ENCODE data around the gene KRTAP10-2. TPM values are rescaled to one million over a fixed set of nuclear protein-coding genes. Genes with fewer than 3 reads are reported as not detected.

KRTAP10-2 gene
- total RNA-seq, 1 experiment from 2014 or later: not detected

DNA sequence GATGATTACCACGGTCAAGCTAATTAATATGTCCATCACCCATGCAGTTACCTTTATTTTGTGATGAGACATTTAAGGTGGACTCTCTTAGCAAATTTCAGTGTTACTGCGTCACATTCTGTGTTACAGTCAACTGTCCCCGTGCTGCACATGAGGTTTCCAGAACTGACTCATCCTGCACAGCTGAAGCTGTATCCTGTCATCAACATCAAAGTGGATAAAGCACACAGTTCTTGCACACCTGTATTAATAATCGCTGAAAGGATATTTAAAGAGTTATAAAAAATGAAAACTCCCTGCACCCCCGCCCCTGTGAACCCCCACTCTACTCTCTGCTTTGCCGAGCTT is 32.5 kb upstream of the KRTAP10-2 start:
- no peak overlapping the region for H3K4me3 ChIP-seq (replicated peaks in 1 of 2; ENCODE audit: low read depth in 1 of 2, low read length in 2 of 2)
- TF ChIP-seq CEBPB (IDR thresholded peaks at IDR 0.05; ENCODE audit: low read depth): no peak
- no peak for TF ChIP-seq SIN3A (IDR thresholded peaks at IDR 0.05; ENCODE audit: low read depth)
- no peak for TF ChIP-seq FOSL1 (IDR thresholded peaks at IDR 0.05; ENCODE audit: low read depth)
- TF ChIP-seq CBX3 (IDR thresholded peaks at IDR 0.05; ENCODE audit: low read depth): no peak
- TF ChIP-seq ZFX (IDR thresholded peaks at IDR 0.05): no peak
- TF ChIP-seq POLR2A (IDR thresholded peaks at IDR 0.05; ENCODE audit: borderline replicate concordance, extremely low read depth, insufficient read depth, insufficient read length): no peak
- TF ChIP-seq POLR2AphosphoS5 (IDR thresholded peaks at IDR 0.05; ENCODE audit: low read depth, low read length): no peak
- TF ChIP-seq RAD21 (IDR thresholded peaks at IDR 0.05; ENCODE audit: low read depth): no peak
- TF ChIP-seq JUND (IDR thresholded peaks at IDR 0.05): no peak
- TF ChIP-seq, protein P1, sequence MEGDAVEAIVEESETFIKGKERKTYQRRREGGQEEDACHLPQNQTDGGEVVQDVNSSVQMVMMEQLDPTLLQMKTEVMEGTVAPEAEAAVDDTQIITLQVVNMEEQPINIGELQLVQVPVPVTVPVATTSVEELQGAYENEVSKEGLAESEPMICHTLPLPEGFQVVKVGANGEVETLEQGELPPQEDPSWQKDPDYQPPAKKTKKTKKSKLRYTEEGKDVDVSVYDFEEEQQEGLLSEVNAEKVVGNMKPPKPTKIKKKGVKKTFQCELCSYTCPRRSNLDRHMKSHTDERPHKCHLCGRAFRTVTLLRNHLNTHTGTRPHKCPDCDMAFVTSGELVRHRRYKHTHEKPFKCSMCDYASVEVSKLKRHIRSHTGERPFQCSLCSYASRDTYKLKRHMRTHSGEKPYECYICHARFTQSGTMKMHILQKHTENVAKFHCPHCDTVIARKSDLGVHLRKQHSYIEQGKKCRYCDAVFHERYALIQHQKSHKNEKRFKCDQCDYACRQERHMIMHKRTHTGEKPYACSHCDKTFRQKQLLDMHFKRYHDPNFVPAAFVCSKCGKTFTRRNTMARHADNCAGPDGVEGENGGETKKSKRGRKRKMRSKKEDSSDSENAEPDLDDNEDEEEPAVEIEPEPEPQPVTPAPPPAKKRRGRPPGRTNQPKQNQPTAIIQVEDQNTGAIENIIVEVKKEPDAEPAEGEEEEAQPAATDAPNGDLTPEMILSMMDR (IDR thresholded peaks at IDR 0.05 in 2 of 3, conservative IDR thresholded peaks at IDR 0.05 in 1 of 3; ENCODE audit: borderline replicate concordance in 1 of 3, insufficient read depth in 1 of 3, low read depth in 2 of 3, low read length in 2 of 3): no peak
- no peak for TF ChIP-seq SP1 (IDR thresholded peaks at IDR 0.05; ENCODE audit: low read depth)
- TF ChIP-seq EGR1 (IDR thresholded peaks at IDR 0.05; ENCODE audit: low read depth): no peak
- TF ChIP-seq SRF (IDR thresholded peaks at IDR 0.05; ENCODE audit: low read depth): no peak
- H3K9ac ChIP-seq (ENCODE audit: low read length): no peak overlapping the region
- H2AFZ ChIP-seq (ENCODE audit: low read depth, low read length, poor library complexity, severe bottlenecking): no peak overlapping the region
- no peaks in the 10 kb centered on the region for H3K36me3 ChIP-seq (ENCODE audit: control insufficient read depth in 1 of 2, insufficient read depth in 2 of 2, low read length in 2 of 2)
- H3K27me3 ChIP-seq (ENCODE audit: insufficient read depth, low read length): peaks cover 25% of the 10 kb centered on the region
- no peak overlapping the region for H3K4me2 ChIP-seq (ENCODE audit: low read length)
- ATAC-seq: no peak
- BruUV-seq (replicated peaks): no TSS peak
- ChIA-PET CTCF (no interaction called here), POLR2A (no interaction called here), RAD21 (ENCODE audit: low non-redundant PET in 1 of 2, low total read pairs in 2 of 2, uncharacterized antibody in 2 of 2, unreplicated experiment in 2 of 2) (no interaction called here)
- H3K27ac ChIP-seq (ENCODE audit: low read depth, low read length): no peak overlapping the region
- intact Hi-C loops (cut with micrococcal nuclease): no loop called here
- no peaks in the 10 kb centered on the region for H3K9me2 ChIP-seq (ENCODE audit: insufficient read depth)
- H3K79me2 ChIP-seq (ENCODE audit: insufficient read depth, low read length): no peaks in the 10 kb centered on the region
- no peaks in the 10 kb centered on the region for H4K20me1 ChIP-seq (ENCODE audit: insufficient read depth)
- DNase-seq (ENCODE audit: low read depth, low spot score): no peak
- H3K4me1 ChIP-seq (ENCODE audit: control insufficient read depth in 1 of 2, insufficient read depth in 2 of 2, low read length in 2 of 2): no peaks in the 10 kb centered on the region
- no peaks in the 10 kb centered on the region for H3K9me3 ChIP-seq (ENCODE audit: control insufficient read depth in 1 of 2, insufficient read depth in 1 of 2, low read depth in 1 of 2, low read length in 2 of 2)

All from HCT116 (cell line).